Measurements from ENCODE around the gene EFL1. TPM values are rescaled to one million over a fixed set of nuclear protein-coding genes. Genes with fewer than 3 reads are reported as not detected.

The EFL1 gene
- total RNA-seq, 4 donors from 2014 or later: 18.3 to 25.3 (median 22.2) TPM

- H3K27me3 ChIP-seq: no peaks in the 10 kb centered on the region
- H3K36me3 ChIP-seq: no peaks in the 10 kb centered on the region
- no peak overlapping the region for H3K4me3 ChIP-seq
- DNase-seq (ENCODE audit: low spot score in 2 of 2): no peak
- no peak overlapping the region for H3K27ac ChIP-seq
- H3K9me3 ChIP-seq: no peaks in the 10 kb centered on the region
- 84% methylated on average over 16 of the region's 16 CpGs for WGBS
- TF ChIP-seq CTCF (IDR thresholded peaks at IDR 0.05) (no peak), POLR2A (IDR thresholded peaks at IDR 0.05) (no peak), POLR2AphosphoS5 (IDR thresholded peaks at IDR 0.05) (no peak), EP300 (IDR thresholded peaks at IDR 0.05) (no peak)
- no peaks in the 10 kb centered on the region for H3K4me1 ChIP-seq
These were observed 176.1 kb downstream of the EFL1 start for GRCh38 chr15:82086243-82086995.

GRCh38 chr15:82081914-82082762 lies 180.4 kb downstream of the EFL1 start:
- no peaks in the 10 kb centered on the region for H3K9me3 ChIP-seq
- H3K27ac ChIP-seq: no peak overlapping the region
- no peaks in the 10 kb centered on the region for H3K36me3 ChIP-seq
- TF ChIP-seq EP300 (IDR thresholded peaks at IDR 0.05) (no peak), POLR2A (IDR thresholded peaks at IDR 0.05) (no peak), POLR2AphosphoS5 (IDR thresholded peaks at IDR 0.05) (no peak), CTCF (IDR thresholded peaks at IDR 0.05) (no peak)
- no peak for DNase-seq (ENCODE audit: low spot score in 2 of 2)
- 71% methylated on average over 8 of the region's 14 CpGs for WGBS
- H3K4me1 ChIP-seq: no peaks in the 10 kb centered on the region
- peaks cover 8% of the 10 kb centered on the region for H3K27me3 ChIP-seq
- H3K4me3 ChIP-seq: no peak overlapping the region

- no peak overlapping the region for H3K27ac ChIP-seq
- no peaks in the 10 kb centered on the region for H3K36me3 ChIP-seq
- peaks cover 16% of the 10 kb centered on the region for H3K27me3 ChIP-seq
- 94% methylated on average over 6 of the region's 6 CpGs for WGBS
- H3K4me3 ChIP-seq: no peak overlapping the region
- H3K4me1 ChIP-seq: no peaks in the 10 kb centered on the region
- TF ChIP-seq POLR2A (IDR thresholded peaks at IDR 0.05) (no peak), EP300 (IDR thresholded peaks at IDR 0.05) (no peak), POLR2AphosphoS5 (IDR thresholded peaks at IDR 0.05) (no peak), CTCF (IDR thresholded peaks at IDR 0.05) (no peak)
- no peak for DNase-seq (ENCODE audit: low spot score in 2 of 2)
- no peaks in the 10 kb centered on the region for H3K9me3 ChIP-seq
These were observed 181.8 kb downstream of the EFL1 start for GRCh38 chr15:82080774-82081173.

Other genes starting within 250 kb of the EFL1 start
- gene MEX3B, start 216.7 kb downstream of the EFL1 start, total RNA-seq: 1 to 10 TPM in 2 of 4 donors, under 1 TPM in 2; 0.49 to 1.6 (median 0.96) TPM
- gene SAXO2, start 84 bp upstream of the EFL1 start, total RNA-seq: 1 to 10 TPM in 1 of 4 donors, under 1 TPM in 2, not detected in 1; 0.23 to 1.7 (median 0.32) TPM
- gene GOLGA6L10, start 86.7 kb upstream of the EFL1 start, total RNA-seq: 1 to 10 TPM in 3 of 4 donors, under 1 TPM in 1; 0.60 to 4.5 (median 2.0) TPM
- gene GOLGA6L9, start 167.1 kb upstream of the EFL1 start, total RNA-seq: 1 to 10 TPM; 4.2 to 9.7 (median 5.5) TPM

All from suprapubic skin (tissue), 4 donors.